GM12865 (cell line): ENCODE measurements around the gene AGER.

ENCODE experiments used
- DNase-seq: peaks from one replicate; pipeline ENCODE4 v3.0.0; 2010; ENCODE audit warnings: low read depth
- H3K4me3 ChIP-seq: 2 replicates; pipeline ENCODE4 v1.5.1; 2011; ENCODE audit warnings: mild to moderate bottlenecking, low read depth, low read length, control low read depth
- CTCF ChIP-seq: IDR thresholded peaks from 2 replicates; pipeline ENCODE4 v1.5.1; 2011; ENCODE audit warnings: low read length, control low read depth, low read depth, inconsistent platforms; ENCODE audit not compliant: insufficient read depth; ENCODE audit errors: missing control alignments

The AGER gene

GRCh38 chr6:32183483-32184083 lies 470 bp downstream of the AGER start:
- TF ChIP-seq CTCF: no peak
- DNase-seq: no peak
- H3K4me3 ChIP-seq: no peak overlapping the region

- TF ChIP-seq CTCF: no peak
- H3K4me3 ChIP-seq: no peak overlapping the region
- DNase-seq: no peak
Measured at GRCh38 chr6:32183030-32183429, 1.0 kb downstream of the AGER start.

GRCh38 chr6:32182555-32182981 lies 1.5 kb downstream of the AGER start:
- H3K4me3 ChIP-seq: no peak overlapping the region
- no peak for TF ChIP-seq CTCF

GRCh38 chr6:32181915-32182529 lies 2.0 kb downstream of the AGER start:
- no peak overlapping the region for H3K4me3 ChIP-seq
- DNase-seq: no peak
- no peak for TF ChIP-seq CTCF

More at GRCh38 chr6:32182555-32182981, 1.5 kb downstream of the AGER start:
- DNase-seq: no peak

GRCh38 chr6:32181148-32181702 lies 2.8 kb downstream of the AGER start:
- H3K4me3 ChIP-seq: no peak overlapping the region
- no peak for DNase-seq
- no peak for TF ChIP-seq CTCF

GRCh38 chr6:32179766-32180405 lies 4.2 kb downstream of the AGER start:
- peak overlapping the region; percentile 92; the same call in 1 of the 2 replicates for H3K4me3 ChIP-seq
- TF ChIP-seq CTCF: no peak
- no peak for DNase-seq
